Hippocampal formation (tissue), 2 donors: ENCODE results near the gene ARPP19.
"Not testable (repeated sequence)": the region's sequence is repeated elsewhere in the genome, so short reads cannot be mapped to it uniquely, and the experiment has no call there.

Source experiments
- DNase-seq, 2 donors: peaks; one replicate each; lab custom pipeline; 2025; lab: John Stamatoyannopoulos, UW

The ARPP19 gene

GRCh38 chr15:52568601-52569585, at the start of gene ARPP19:
Gene ARPP19, minus strand, starts transcription at chr15:52569030. Its CDS starts 138 bp downstream, at chr15:52568892.
- peak; percentile 84 to 93 for DNase-seq

- no peak for DNase-seq
Observed at GRCh38 chr15:52617026-52617425, 48.2 kb upstream of the ARPP19 start.

- DNase-seq = no peak
Observed at GRCh38 chr15:52615302-52615701, 46.5 kb upstream of the ARPP19 start.

GRCh38 chr15:52609593-52609992, 40.8 kb upstream of the ARPP19 start:
- DNase-seq = no peak

- no peak for DNase-seq
Observed at GRCh38 chr15:52584414-52584813, 15.6 kb upstream of the ARPP19 start.

- no peak for DNase-seq
Observed at GRCh38 chr15:52579852-52580251, 11.0 kb upstream of the ARPP19 start.

GRCh38 chr15:52576692-52577091, 7.9 kb upstream of the ARPP19 start:
- no peak for DNase-seq

- not testable (repeated sequence) for DNase-seq
Observed at GRCh38 chr15:52575573-52575972, 6.7 kb upstream of the ARPP19 start.

- DNase-seq = no peak
Observed at GRCh38 chr15:52575072-52575471, 6.2 kb upstream of the ARPP19 start.

GRCh38 chr15:52574623-52575022, 5.8 kb upstream of the ARPP19 start:
- not testable (repeated sequence) for DNase-seq

- DNase-seq = peak in 1 of 2 donors; percentile 25
Observed at GRCh38 chr15:52567871-52568600, 794 bp downstream of the ARPP19 start.

- no peak for DNase-seq
Observed at GRCh38 chr15:52566889-52567288, 1.9 kb downstream of the ARPP19 start.

- DNase-seq = not testable (repeated sequence)
Observed at GRCh38 chr15:52565417-52566358, 3.1 kb downstream of the ARPP19 start.

- DNase-seq = no peak
Observed at GRCh38 chr15:52563501-52564060, 5.2 kb downstream of the ARPP19 start.

- peak in 1 of 2 donors; percentile 36 for DNase-seq
Observed at GRCh38 chr15:52559575-52559974, 9.3 kb downstream of the ARPP19 start.

GRCh38 chr15:52559022-52559421, 9.8 kb downstream of the ARPP19 start:
- DNase-seq = no peak

GRCh38 chr15:52558196-52558595, 10.6 kb downstream of the ARPP19 start:
- no peak for DNase-seq

- DNase-seq = peak in 1 of 2 donors; percentile 18
Observed at GRCh38 chr15:52557274-52557641, 11.6 kb downstream of the ARPP19 start.

- DNase-seq = no peak
Observed at GRCh38 chr15:52556524-52557273, 12.1 kb downstream of the ARPP19 start.

GRCh38 chr15:52552303-52552702, 16.5 kb downstream of the ARPP19 start:
- DNase-seq = no peak

GRCh38 chr15:52551762-52552161, 17.1 kb downstream of the ARPP19 start:
- no peak for DNase-seq
